ENCODE results near the gene TULP4.
"Not testable (repeated sequence)": the region's sequence is repeated elsewhere in the genome, so short reads cannot be mapped to it uniquely, and the experiment has no call there.

Gene TULP4

DNA sequence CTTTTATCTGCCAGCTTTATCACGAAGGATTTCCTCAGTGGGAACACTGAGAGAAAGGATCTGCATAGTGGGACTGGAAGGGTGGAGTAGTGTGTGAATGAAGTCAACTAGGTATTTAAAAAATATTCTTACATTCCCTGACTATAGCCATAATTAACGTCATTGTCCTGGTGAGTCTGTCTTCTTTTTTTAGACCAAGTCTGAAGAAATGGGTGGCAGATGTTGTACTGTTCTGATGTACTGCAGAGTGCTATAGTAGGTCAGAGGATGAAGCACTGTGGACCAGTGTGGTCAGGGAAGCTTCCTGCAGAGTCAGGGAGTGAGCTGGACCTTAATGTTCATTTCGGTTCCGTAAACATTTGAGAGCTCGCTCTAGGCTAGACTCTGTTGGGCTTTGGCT is 11.9 kb downstream of the TULP4 start:
- no peak for DNase-seq (ENCODE audit: low read depth in 4 of 4, low spot score in 1 of 4)

GRCh38 chr6:158327211-158327610 is 14.9 kb downstream of the TULP4 start:
- DNase-seq (ENCODE audit: low read depth in 4 of 4, low spot score in 1 of 4) = no peak

- DNase-seq (ENCODE audit: low read depth in 4 of 4, low spot score in 1 of 4) = no peak
Measured at GRCh38 chr6:158328952-158329351, 16.7 kb downstream of the TULP4 start.

GRCh38 chr6:158329531-158329930 is 17.3 kb downstream of the TULP4 start:
- DNase-seq (ENCODE audit: low read depth in 4 of 4, low spot score in 1 of 4) = no peak

- no peak for DNase-seq (ENCODE audit: low read depth in 4 of 4, low spot score in 1 of 4)
Measured at GRCh38 chr6:158330016-158330415, 17.8 kb downstream of the TULP4 start.

- no peak for DNase-seq (ENCODE audit: low read depth in 4 of 4, low spot score in 1 of 4)
Measured at GRCh38 chr6:158332237-158332636, 20.0 kb downstream of the TULP4 start.

GRCh38 chr6:158333094-158333493 is 20.8 kb downstream of the TULP4 start:
- no peak for DNase-seq (ENCODE audit: low read depth in 4 of 4, low spot score in 1 of 4)

GRCh38 chr6:158334534-158334933 is 22.3 kb downstream of the TULP4 start:
- no peak for DNase-seq (ENCODE audit: low read depth in 4 of 4, low spot score in 1 of 4)

- DNase-seq (ENCODE audit: low read depth in 4 of 4, low spot score in 1 of 4) = no peak
Measured at GRCh38 chr6:158337332-158337731, 25.1 kb downstream of the TULP4 start.

DNA sequence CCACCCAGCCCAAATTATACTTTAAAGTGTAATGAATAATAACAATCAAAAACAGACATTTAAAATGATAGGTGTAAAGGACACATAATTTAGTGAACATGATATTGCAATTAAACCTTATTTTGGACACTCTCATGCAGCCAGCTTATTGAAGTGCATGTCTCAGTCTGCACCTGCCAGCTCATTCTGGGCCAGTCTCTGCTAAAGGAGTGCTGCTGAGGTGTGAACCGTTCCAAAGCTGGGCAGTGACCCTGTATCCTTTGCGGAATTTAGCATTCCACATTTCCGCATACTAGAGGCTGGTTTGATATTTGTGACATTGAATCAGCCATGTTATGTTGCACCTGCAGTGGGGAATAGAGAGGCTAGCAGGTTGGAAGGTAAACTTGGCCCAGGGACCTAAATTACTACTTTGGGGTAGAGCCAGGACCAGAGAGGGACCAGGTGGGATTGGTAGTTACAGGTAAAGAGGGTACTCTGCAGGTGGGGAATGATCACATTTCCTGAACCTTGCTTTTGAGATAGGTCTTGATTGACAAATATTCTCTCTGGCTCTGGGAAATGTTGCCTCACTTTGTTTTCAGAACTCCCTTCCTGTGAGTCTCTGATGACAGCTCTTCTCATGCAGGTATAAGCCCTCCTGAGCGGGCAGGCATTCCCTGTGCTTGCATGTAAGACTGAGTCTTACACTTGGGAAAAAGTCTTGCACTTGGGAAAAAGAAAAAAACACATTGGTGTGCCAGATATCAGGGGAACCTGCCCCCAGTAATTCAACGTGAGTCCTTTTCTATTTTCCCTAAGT is 26.2 kb downstream of the TULP4 start:
- no peak for DNase-seq (ENCODE audit: low read depth in 4 of 4, low spot score in 1 of 4)

DNA sequence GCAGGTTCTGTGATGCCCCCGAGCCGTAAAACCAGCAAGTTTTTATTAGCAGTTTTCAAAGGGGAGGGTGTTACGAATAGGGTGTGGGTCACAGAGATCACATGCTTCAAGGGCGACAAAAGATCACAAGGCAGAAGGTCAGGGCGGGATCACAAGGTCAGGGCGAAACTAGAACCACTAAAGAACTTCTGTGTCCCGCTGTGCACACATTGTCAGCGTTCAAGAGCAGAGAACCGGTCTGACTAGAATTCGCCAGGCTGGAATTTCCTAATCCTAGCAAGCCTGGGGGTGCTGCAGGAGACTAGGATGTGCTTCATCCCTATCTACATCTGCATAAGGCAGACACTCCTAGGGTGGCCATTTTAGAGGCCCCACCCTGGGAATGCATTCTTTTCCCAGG is 26.9 kb downstream of the TULP4 start:
- DNase-seq (ENCODE audit: low read depth in 4 of 4, low spot score in 1 of 4) = not testable (repeated sequence)

GRCh38 chr6:158340252-158340651 is 28.0 kb downstream of the TULP4 start:
- no peak for DNase-seq (ENCODE audit: low read depth in 4 of 4, low spot score in 1 of 4)

DNA sequence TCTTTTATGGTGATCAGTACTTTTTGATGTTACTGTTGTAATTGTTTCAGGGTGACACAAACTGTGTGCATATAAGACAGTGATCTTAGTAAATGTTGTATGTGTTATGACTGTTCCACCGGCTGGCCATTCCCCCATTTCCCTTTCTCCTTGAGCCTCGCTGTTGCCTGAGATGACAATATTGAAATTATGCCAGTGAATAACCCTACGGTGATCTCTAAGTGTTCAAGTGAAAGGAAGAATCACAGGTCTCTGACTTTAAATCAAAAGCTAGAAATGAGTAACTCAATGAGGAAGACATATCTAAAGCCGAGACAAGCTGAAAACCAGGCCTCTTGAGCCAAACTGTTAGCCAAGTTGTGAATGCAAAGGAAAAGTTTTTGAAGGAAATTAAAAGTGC is 32.3 kb downstream of the TULP4 start:
- DNase-seq (ENCODE audit: low read depth in 4 of 4, low spot score in 1 of 4) = no peak

DNA sequence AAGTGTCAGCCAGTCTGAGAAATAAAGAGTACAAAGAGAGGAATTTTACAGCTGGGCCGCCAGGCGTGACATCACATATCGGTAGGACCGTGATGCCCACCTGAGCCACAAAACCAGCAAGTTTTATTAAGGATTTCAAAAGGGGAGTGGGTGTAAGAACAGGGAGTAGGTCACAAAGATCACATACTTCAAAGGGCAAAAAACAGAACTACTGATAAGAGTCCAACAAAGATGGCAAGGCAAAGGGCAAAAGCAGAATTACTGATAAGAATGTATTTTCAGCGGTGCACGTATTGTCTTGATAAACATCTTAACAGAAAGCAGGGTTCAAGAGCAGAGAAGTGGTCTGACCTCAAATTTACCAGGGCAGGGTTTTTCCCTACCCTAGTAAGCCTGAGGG is 33.2 kb downstream of the TULP4 start:
- not testable (repeated sequence) for DNase-seq (ENCODE audit: low read depth in 4 of 4, low spot score in 1 of 4)

GRCh38 chr6:158347335-158347734 is 35.1 kb downstream of the TULP4 start:
- DNase-seq (ENCODE audit: low read depth in 4 of 4, low spot score in 1 of 4) = no peak

GRCh38 chr6:158348737-158349504 is 36.7 kb downstream of the TULP4 start:
- DNase-seq (ENCODE audit: low read depth in 4 of 4, low spot score in 1 of 4) = not testable (repeated sequence)

DNA sequence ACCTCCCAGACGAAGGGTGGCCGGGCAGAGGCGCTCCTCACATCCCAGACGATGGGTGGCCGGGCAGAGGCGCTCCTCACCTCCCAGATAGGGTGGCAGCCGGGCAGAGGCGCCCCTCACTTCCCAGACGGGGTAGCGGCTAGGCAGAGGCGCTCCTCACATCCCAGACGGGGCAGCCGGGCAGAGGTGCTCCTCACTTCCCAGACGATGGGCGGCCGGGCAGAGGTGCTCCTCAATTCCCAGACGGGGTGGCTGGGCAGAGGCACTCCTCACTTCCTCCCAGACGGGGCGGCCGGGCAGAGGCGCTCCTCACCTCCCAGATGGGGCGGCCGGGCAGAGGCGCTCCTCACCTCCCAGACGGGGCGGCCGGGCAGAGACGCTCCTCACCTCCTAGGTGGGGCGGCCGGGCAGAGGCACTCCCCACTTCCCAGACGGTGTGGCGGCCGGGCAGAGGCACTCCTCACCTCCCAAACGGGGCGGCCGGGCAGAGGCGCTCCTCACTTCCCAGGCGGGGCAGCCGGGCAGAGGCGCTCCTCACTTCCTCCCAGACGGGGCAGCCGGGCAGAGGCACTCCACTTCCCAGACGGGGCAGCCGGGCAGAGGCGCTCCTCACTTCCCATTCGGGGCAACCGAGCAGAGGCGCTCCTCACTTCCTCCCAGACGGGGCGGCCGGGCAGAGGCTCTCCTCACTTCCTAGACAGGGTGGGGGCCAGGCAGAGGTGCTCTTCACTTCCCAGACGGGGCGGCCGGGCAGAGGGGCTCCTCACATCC is 37.4 kb downstream of the TULP4 start:
- DNase-seq (ENCODE audit: low read depth in 4 of 4, low spot score in 1 of 4) = not testable (repeated sequence)

- not testable (repeated sequence) for DNase-seq (ENCODE audit: low read depth in 4 of 4, low spot score in 1 of 4)
Measured at GRCh38 chr6:158350731-158351130, 38.5 kb downstream of the TULP4 start.

DNA sequence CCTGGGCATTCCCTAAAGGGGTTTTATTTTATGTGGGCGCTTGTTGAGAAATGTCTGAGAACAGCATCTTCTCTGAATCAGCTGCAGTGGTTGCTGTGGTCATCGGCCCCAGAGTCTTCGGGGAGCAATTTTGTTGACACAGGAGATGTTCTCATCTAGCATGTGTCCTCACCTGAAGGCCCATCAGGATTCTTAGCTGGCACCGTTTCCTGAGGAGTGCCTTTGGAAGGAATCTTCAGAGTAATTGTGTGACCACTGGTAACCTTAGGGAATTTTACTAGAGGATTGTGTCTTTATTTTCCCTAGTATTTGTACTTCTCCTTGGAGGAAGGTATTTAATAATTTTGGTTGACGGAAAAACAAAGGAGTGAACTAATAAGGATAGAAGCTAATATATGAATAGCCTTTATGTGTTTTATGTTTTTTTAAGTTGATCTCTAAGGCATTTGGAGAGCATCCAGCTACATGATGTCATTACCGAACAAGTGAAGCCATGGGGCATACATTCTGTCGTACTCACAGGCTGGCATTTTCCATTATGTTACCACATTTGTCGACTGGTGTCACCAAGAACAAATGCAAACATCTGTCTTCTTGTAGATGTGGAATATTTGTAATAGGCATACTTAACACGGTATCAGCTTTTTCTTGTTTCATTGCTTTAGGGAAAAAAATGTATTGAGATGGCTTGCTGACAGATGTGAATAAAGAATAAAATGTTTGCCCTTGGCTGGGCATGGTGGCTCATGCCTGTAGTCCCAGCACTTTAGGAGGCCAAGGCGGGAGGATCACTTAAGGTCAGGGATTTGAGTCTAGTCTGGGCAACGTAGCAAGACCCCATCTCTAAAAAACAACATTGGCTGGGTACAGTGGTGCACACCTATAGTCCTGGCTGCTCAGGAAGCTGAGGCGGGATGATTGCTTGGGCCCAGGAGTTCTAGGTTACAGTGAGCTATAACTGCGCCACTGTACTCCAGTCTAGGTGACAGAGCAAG is 41.9 kb downstream of the TULP4 start:
- no peak for DNase-seq (ENCODE audit: low read depth in 4 of 4, low spot score in 1 of 4)

Data from stimulated activated CD4-positive, alpha-beta T cell treated with anti-CD3 and anti-CD28 coated beads, Interleukin-1b, Interleukin-23, amount 100 ng/mL, for 24 hours (primary cell).